K562 (cell line): Measurements from ENCODE around the gene MOGAT2. TPM values are rescaled to one million over a fixed set of nuclear protein-coding genes. Genes with fewer than 3 reads are reported as not detected.
A peak's percentile ranks its signal among the peaks of the same experiment; 100 is the strongest.

Experiments used
- ATAC-seq: fragments of 200-7000 bp; cut with Tn5 transposase; 3 replicates; pipeline ENCODE4 v1.9.1; 2020; ENCODE audit warnings: moderate library complexity
- BruUV-seq: library from RNA; stranded (reverse); fragments of 400-500 nt; replicated peaks from 2 replicates; lab custom pipeline; 2021; lab: Mats Ljungman, UMichigan
- CTCF ChIA-PET: fragments of 300-600 bp; formaldehyde crosslinking; extraction: SDS; loops from one replicate; lab custom pipeline; 2021; ENCODE audit warnings: low intra/inter-chr PET ratio; lab: Yijun Ruan, JAX
- POLR2A ChIA-PET: fragments of 300-600, 350-650 bp; sonication (Branson Sonifier 250); formaldehyde crosslinking; extraction: SDS; loops from one replicate; lab custom pipeline; 2021; ENCODE audit warnings: antibody characterized with exemption, inconsistent platforms; lab: Yijun Ruan, JAX
- DNase-seq, 4 experiments: peaks; one replicate each; pipeline versions ENCODE4 v3.0.0 to v3.0.0-alpha.2; 2011 to 2018; ENCODE audit warnings: low spot score in 3 of 4, mixed read lengths in 3 of 4; ENCODE audit errors: extremely low read depth in 1 of 4
- FAIRE-seq: peaks from 2 replicates; lab custom pipeline; 2011; peaks lifted over from hg19 to GRCh38; lab: Jason Lieb, UNC
- H2AFZ ChIP-seq: 2 replicates; pipeline ENCODE4 v1.6.0; 2011; ENCODE audit warnings: low read depth, low read length, control low read depth, inconsistent platforms
- H3K27ac ChIP-seq: fragments of 200-600 bp; 3 replicates; pipeline ENCODE4 v1.8.0; 2011; ENCODE audit warnings: low read depth, mild to moderate bottlenecking, control low read depth, inconsistent platforms, low read length, moderate library complexity, mixed read lengths; ENCODE audit errors: extremely low read depth
- H3K27me3 ChIP-seq, 2 experiments: fragments of 300-600 bp in 1 of 2; 2 replicates in 1 of 2; 3 replicates in 1 of 2; pipeline versions ENCODE4 v1.6.0 to v1.8.0; 2011; ENCODE audit warnings: inconsistent platforms in 2 of 2, low read length in 2 of 2, mild to moderate bottlenecking in 1 of 2, mixed read lengths in 1 of 2, moderate library complexity in 1 of 2; ENCODE audit not compliant: control insufficient read depth in 2 of 2, insufficient read depth in 2 of 2
- H3K36me3 ChIP-seq: fragments of 300-600 bp; 3 replicates; pipeline ENCODE4 v1.8.0; 2011; ENCODE audit warnings: mild to moderate bottlenecking, low read length, inconsistent platforms; ENCODE audit not compliant: control insufficient read depth, insufficient read depth
- H3K4me1 ChIP-seq, 2 experiments: fragments of 200-600 bp in 1 of 2; replicated peaks in 1 of 2; 2 replicates in 1 of 2; 3 replicates in 1 of 2; pipeline versions ENCODE4 v1.5.1 to v1.8.0; 2011; ENCODE audit warnings: inconsistent platforms in 2 of 2, low read length in 2 of 2, mild to moderate bottlenecking in 1 of 2, mixed read lengths in 1 of 2, moderate library complexity in 1 of 2; ENCODE audit not compliant: control insufficient read depth in 2 of 2, insufficient read depth in 2 of 2
- H3K4me2 ChIP-seq: 2 replicates; pipeline ENCODE4 v1.6.1; 2011; ENCODE audit warnings: low read length, control low read depth, inconsistent platforms, mixed read lengths; ENCODE audit not compliant: insufficient read depth
- H3K4me3 ChIP-seq: fragments of 200-600 bp; sonication (generic), shearing (Covaris generic); 2 replicates; pipeline ENCODE4 v1.5.1; 2016; ENCODE audit warnings: control low read depth, inconsistent platforms
- H3K79me2 ChIP-seq: fragments of 200-600 bp; 3 replicates; pipeline ENCODE4 v1.8.0; 2011; ENCODE audit warnings: low read length, inconsistent platforms; ENCODE audit not compliant: control insufficient read depth, insufficient read depth
- H3K9ac ChIP-seq, 2 experiments: 2 replicates each; pipeline versions ENCODE4 v1.6.0 to v1.6.1; 2011; ENCODE audit warnings: low read depth in 2 of 2, low read length in 2 of 2, control low read depth in 1 of 2, inconsistent platforms in 1 of 2, mild to moderate bottlenecking in 1 of 2, mixed read lengths in 1 of 2; ENCODE audit not compliant: insufficient read depth in 1 of 2
- H3K9me1 ChIP-seq: one replicate; pipeline ENCODE4 v1.6.0; 2011; ENCODE audit warnings: inconsistent platforms, mild to moderate bottlenecking, low read length, moderate library complexity; ENCODE audit not compliant: control insufficient read depth, insufficient read depth
- H3K9me3 ChIP-seq: replicated peaks from 2 replicates; pipeline ENCODE4 v1.5.1; 2011; ENCODE audit warnings: low read depth, low read length, inconsistent platforms; ENCODE audit not compliant: control insufficient read depth, insufficient read depth
- H4K20me1 ChIP-seq: replicated peaks from 2 replicates; pipeline ENCODE4 v1.6.1; 2011; ENCODE audit warnings: low read length, inconsistent platforms, mixed read lengths; ENCODE audit not compliant: control insufficient read depth, insufficient read depth
- ARNT ChIP-seq, 2 experiments: fragments of 450-650 bp; IDR thresholded peaks; 2 replicates each; pipeline ENCODE4 v1.6.1; 2016; ENCODE audit warnings: mild to moderate bottlenecking in 1 of 2
- KLF16 ChIP-seq: IDR thresholded peaks from 2 replicates; pipeline ENCODE4 v1.6.1; 2016; ENCODE audit warnings: antibody characterized with exemption
- LEF1 ChIP-seq: fragments of 450-650 bp; IDR thresholded peaks from 2 replicates; pipeline ENCODE4 v1.6.1; 2016; ENCODE audit warnings: mild to moderate bottlenecking
- RBM22 ChIP-seq: fragments of 200-400 bp; formaldehyde crosslinking; IDR thresholded peaks from 2 replicates; pipeline ENCODE4 v1.6.1; 2018; ENCODE audit warnings: low read length, low read depth; ENCODE audit not compliant: poor library complexity, severe bottlenecking
- TCF7L2 ChIP-seq: fragments of 150-350 bp; IDR thresholded peaks from 2 replicates; pipeline ENCODE4 v1.6.1; 2016; ENCODE audit warnings: low read depth, mild to moderate bottlenecking, low read length, moderate library complexity
- TSC22D4 ChIP-seq: fragments of 450-650 bp; IDR thresholded peaks from 2 replicates; pipeline ENCODE4 v1.6.1; 2016; ENCODE audit warnings: missing genetic modification characterization, missing biosample characterization, control low read depth
- ZNF561 ChIP-seq: fragments of 450-650 bp; formaldehyde crosslinking; conservative IDR thresholded peaks from 2 replicates; pipeline ENCODE4 v1.4.0; 2020; ENCODE audit warnings: mild to moderate bottlenecking, moderate library complexity
- ZNF780A ChIP-seq: fragments of 250-450 bp; sonication (Bioruptor Pico); IDR thresholded peaks from 2 replicates; pipeline ENCODE4 v1.5.0; 2021; ENCODE audit warnings: mild to moderate bottlenecking
- WGBS: fragments of 100-300 bp; shearing (Covaris generic); methylation state at CpG from one replicate; pipeline ENCODE4 v1.1.6; 2016; ENCODE audit warnings: low coverage, mixed read lengths; ENCODE audit not compliant: insufficient coverage; ENCODE audit errors: missing lambda C conversion rate; 5-methylcytosine and 5-hydroxymethylcytosine counted together
- in situ Hi-C: fragments of 300-500 bp; cut with MboI; formaldehyde crosslinking; loops from 4 replicates; pipeline ENCODE4 v1.15.0; 2018; ENCODE audit warnings: inconsistent platforms, mixed read lengths
- intact Hi-C: fragments of 100-400 bp; cut with micrococcal nuclease; formaldehyde crosslinking; loops from 2 replicates; pipeline ENCODE4 v1.14.2; 2022
- polyA plus RNA-seq, 8 experiments: library from polyadenylated mRNA; depleted of rRNA in 4 of 8; stranded (reverse) in 5 of 8; unstranded in 3 of 8; fragments of >200 nt; fragmentation: Nextera tagmentation in 2 of 8; fragmentation: Illumina TruSeq in 1 of 8; extraction: Ambion mirVana in 2 of 8; extraction: Trizol in 1 of 8; gene quantifications; 2 replicates each; pipeline versions ENCODE4 v1.2.1 to v1.2.3, GENCODE V29; 2011 to 2014; ENCODE audit warnings: inconsistent platforms in 1 of 8, missing spikeins in 1 of 8
- total RNA-seq, 7 experiments: library from RNA; depleted of rRNA in 6 of 7; stranded (reverse); fragments of >200 nt in 6 of 7; fragmentation: Illumina TruSeq in 2 of 7; extraction: Trizol in 2 of 7; gene quantifications; 2 replicates each; pipeline versions ENCODE4 v1.2.1 to v1.2.3, GENCODE V29; 2011 to 2021; ENCODE audit warnings: low replicate concordance in 1 of 7
- TF ChIP-seq, protein P1 (sequence below): sonication (generic); formaldehyde crosslinking; IDR thresholded peaks from 2 replicates; pipeline ENCODE4 v1.8.1; 2022; ENCODE audit warnings: missing genetic modification reagents
- TF ChIP-seq, protein P2 (sequence below): fragments of 200-800 bp; sonication (Bioruptor generic); IDR thresholded peaks from 2 replicates; pipeline ENCODE4 v1.6.1; 2017; ENCODE audit warnings: missing genetic modification characterization, missing compliant biosample characterization
- TF ChIP-seq, protein P3 (sequence below): fragments of 250-450 bp; sonication (Bioruptor Pico); IDR thresholded peaks from 2 replicates; pipeline ENCODE4 v1.9.0; 2021; ENCODE audit warnings: mild to moderate bottlenecking
- TF ChIP-seq, protein P4 (sequence below): fragments of 450-650 bp; IDR thresholded peaks from 2 replicates; pipeline ENCODE4 v1.6.1; 2016
- TF ChIP-seq, protein P5 (sequence below): fragments of 250-450 bp; sonication (Bioruptor Pico); IDR thresholded peaks from 2 replicates; pipeline ENCODE4 v1.8.0; 2022; ENCODE audit warnings: inconsistent platforms

The MOGAT2 gene
- total and polyA plus RNA-seq, 9 of the 15 experiments (the other 6 are each of a cell fraction or from before 2014, with no cell fraction given): 0.09 TPM; not detected in 7

DNA sequence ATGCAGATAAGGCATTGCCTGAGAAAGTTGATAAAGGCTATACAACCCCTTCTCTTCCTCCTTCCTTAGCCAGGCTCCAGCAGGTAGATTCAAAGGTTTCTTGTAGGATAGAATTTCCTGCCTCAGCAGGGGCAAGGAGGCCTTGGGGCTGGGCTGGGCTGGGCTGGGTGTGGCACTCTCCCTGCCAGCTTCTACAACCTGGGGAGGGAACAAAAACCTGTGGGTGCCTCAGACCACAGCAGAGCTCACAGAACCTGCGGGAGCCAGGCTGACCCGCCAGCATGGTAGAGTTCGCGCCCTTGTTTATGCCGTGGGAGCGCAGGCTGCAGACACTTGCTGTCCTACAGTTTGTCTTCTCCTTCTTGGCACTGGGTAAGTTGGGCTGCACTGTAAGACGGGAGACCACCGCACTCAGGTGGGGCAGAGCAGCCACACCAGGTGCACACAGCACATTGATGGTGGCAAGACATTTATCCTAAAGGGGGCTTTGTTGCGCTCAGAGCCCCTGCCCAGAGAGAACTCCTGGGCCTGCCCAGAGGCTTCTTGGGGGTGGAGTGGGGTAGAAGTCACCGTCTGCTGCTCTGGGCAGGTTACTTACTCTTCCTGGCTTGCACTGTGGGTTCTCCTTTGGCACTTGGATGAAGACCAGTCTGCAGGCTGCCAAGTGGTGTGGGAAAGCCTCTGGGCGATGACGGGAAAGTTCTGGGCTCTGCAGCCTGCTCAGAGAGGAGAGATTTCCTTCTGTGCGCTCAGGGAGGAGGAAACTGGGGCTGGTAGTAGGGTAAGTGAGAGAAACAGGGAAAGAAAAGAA is at the start of gene MOGAT2 (continued):
- TF ChIP-seq ZNF780A (no peak), TSC22D4 (tag) (no peak), TCF7L2 (no peak)
- TF ChIP-seq, protein P1, sequence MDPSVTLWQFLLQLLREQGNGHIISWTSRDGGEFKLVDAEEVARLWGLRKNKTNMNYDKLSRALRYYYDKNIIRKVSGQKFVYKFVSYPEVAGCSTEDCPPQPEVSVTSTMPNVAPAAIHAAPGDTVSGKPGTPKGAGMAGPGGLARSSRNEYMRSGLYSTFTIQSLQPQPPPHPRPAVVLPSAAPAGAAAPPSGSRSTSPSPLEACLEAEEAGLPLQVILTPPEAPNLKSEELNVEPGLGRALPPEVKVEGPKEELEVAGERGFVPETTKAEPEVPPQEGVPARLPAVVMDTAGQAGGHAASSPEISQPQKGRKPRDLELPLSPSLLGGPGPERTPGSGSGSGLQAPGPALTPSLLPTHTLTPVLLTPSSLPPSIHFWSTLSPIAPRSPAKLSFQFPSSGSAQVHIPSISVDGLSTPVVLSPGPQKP (CRISPR knock-in tag): no peak

DNA sequence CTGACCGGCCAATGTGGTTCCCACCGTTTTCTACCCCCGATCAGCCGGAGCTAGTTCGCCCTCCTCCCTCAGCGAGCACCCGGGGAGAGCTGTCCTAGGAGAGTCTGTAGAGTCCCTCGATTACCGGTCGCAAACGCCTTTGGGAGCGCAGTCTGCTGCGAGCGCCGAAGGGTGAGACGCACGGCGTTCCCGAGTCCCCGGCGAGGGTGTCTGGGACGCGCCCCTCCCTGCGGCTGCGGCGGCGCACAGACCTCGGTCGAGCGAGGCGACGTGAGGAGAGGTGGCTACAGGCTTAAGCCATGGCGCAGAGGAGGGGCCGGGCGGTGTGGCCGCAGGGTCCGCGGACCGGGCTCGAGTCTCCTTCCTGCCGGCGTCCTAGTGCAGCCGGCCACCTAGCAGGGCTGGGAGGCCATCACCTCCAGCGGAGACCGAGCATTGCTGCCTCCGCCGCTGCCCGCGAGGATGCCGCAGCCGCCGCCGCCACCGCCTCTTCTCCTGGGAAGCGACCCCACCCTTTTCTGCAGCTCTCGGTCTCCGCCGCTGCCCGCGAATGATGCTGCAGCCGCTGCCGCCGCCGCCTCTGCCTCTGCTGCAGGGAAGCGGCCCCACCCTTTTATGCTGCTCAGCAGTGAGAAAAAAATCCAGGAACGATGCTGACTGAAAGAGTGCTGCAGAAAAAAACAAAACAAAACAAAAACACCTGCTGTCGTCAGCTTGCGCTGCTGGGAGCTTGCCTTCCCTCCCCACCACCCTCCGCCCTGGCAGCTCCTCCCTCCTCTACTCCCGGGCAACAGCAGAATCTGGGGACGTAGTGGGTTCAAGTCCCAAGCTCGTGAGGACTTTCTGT is 49.0 kb upstream of the MOGAT2 start, which contains the start of gene MAP6:
TSS of gene MAP6 (minus strand) at position 588 of the 847 bp plus-strand sequence. CDS start 669 bp downstream, outside the sequence.
- Histone ChIP-seq H4K20me1 (no peaks in the 10 kb centered on the region), H3K9ac (no peak within 1 kb of the TSS), H3K4me3 (no peak within 1 kb of the TSS), H2AFZ (no peak within 1 kb of the TSS), H3K36me3 (no peaks in the 10 kb centered on the region), H3K4me1 (peaks cover under 1 to 20% of the 10 kb centered on the region in 2 experiments; a peak in 2 of 5 replicates), H3K27ac (no peak within 1 kb of the TSS), H3K9me1 (no peaks in the 10 kb centered on the region), H3K79me2 (no peaks in the 10 kb centered on the region), H3K27me3 (peaks cover 22 to 39% of the 10 kb centered on the region in 2 experiments; a peak in 4 of 5 replicates), H3K9me3 (no peaks in the 10 kb centered on the region), H3K4me2 (no peak within 1 kb of the TSS)
- CTCF ChIA-PET: no interaction called here
- POLR2A ChIA-PET: interaction anchor here (1.2 kb wide), 1 partner anchor 9 kb away, joined by 3 read pairs; no protein-coding TSS in a partner anchor
- in situ Hi-C loops (no loop called here), intact Hi-C loops (no loop called here)
- BruUV-seq: no TSS peak
- FAIRE-seq (no peak), DNase-seq (peak in 3 of 4 experiments; percentile 22 to 32 (median 30)), ATAC-seq (peak; percentile 67; the same call in 2 of the 3 replicates)
- WGBS: 20% methylated on average over 38 of the region's 72 CpGs
- TF ChIP-seq RBM22: no peak
- TF ChIP-seq, protein P2, sequence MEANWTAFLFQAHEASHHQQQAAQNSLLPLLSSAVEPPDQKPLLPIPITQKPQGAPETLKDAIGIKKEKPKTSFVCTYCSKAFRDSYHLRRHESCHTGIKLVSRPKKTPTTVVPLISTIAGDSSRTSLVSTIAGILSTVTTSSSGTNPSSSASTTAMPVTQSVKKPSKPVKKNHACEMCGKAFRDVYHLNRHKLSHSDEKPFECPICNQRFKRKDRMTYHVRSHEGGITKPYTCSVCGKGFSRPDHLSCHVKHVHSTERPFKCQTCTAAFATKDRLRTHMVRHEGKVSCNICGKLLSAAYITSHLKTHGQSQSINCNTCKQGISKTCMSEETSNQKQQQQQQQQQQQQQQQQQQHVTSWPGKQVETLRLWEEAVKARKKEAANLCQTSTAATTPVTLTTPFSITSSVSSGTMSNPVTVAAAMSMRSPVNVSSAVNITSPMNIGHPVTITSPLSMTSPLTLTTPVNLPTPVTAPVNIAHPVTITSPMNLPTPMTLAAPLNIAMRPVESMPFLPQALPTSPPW (CRISPR knock-in tag): no peak
- TF ChIP-seq, protein P3, sequence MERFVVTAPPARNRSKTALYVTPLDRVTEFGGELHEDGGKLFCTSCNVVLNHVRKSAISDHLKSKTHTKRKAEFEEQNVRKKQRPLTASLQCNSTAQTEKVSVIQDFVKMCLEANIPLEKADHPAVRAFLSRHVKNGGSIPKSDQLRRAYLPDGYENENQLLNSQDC (CRISPR knock-in tag): no peak
- TF ChIP-seq LEF1: no peak
- TF ChIP-seq, protein P4, sequence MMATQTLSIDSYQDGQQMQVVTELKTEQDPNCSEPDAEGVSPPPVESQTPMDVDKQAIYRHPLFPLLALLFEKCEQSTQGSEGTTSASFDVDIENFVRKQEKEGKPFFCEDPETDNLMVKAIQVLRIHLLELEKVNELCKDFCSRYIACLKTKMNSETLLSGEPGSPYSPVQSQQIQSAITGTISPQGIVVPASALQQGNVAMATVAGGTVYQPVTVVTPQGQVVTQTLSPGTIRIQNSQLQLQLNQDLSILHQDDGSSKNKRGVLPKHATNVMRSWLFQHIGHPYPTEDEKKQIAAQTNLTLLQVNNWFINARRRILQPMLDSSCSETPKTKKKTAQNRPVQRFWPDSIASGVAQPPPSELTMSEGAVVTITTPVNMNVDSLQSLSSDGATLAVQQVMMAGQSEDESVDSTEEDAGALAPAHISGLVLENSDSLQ: no peak
- TF ChIP-seq ARNT (IDR thresholded peaks at IDR 0.05): no peak
- TF ChIP-seq KLF16: no peak
- TF ChIP-seq, protein P5, sequence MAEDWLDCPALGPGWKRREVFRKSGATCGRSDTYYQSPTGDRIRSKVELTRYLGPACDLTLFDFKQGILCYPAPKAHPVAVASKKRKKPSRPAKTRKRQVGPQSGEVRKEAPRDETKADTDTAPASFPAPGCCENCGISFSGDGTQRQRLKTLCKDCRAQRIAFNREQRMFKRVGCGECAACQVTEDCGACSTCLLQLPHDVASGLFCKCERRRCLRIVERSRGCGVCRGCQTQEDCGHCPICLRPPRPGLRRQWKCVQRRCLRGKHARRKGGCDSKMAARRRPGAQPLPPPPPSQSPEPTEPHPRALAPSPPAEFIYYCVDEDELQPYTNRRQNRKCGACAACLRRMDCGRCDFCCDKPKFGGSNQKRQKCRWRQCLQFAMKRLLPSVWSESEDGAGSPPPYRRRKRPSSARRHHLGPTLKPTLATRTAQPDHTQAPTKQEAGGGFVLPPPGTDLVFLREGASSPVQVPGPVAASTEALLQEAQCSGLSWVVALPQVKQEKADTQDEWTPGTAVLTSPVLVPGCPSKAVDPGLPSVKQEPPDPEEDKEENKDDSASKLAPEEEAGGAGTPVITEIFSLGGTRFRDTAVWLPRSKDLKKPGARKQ: 0 out of 2 replicates have a peak, but pooled peaks have one; percentile 46
- no peak for TF ChIP-seq ZNF561 (CRISPR knock-in tag)
